WERI-Rb-1 (cell line): ENCODE measurements around the gene CCDC33.

Experiments
- DNase-seq: peaks from one replicate; pipeline ENCODE4 v3.0.0-alpha.2; 2020
- H3K27ac ChIP-seq: fragments of 250-450 bp; sonication (Bioruptor Pico); 2 replicates; pipeline ENCODE4 v1.5.1; 2020; ENCODE audit warnings: mild to moderate bottlenecking, moderate library complexity
- H3K27me3 ChIP-seq: fragments of 250-450 bp; sonication (Bioruptor Pico); 2 replicates; pipeline ENCODE4 v1.5.1; 2021; ENCODE audit warnings: mild to moderate bottlenecking, low read depth, moderate library complexity; ENCODE audit not compliant: insufficient read depth, severe bottlenecking
- H3K36me3 ChIP-seq: fragments of 250-450 bp; sonication (Bioruptor Pico); 2 replicates; pipeline ENCODE4 v1.5.1; 2020; ENCODE audit warnings: mild to moderate bottlenecking, moderate library complexity
- H3K4me3 ChIP-seq: 2 replicates; pipeline ENCODE4 v1.5.1; 2011; ENCODE audit warnings: low read depth, mild to moderate bottlenecking, control low read depth, low read length
- H3K9me3 ChIP-seq: fragments of 250-450 bp; sonication (Bioruptor Pico); 2 replicates; pipeline ENCODE4 v1.5.1; 2021; ENCODE audit warnings: mild to moderate bottlenecking, moderate library complexity; ENCODE audit not compliant: severe bottlenecking
- TF ChIP-seq, protein P1 (sequence below): IDR thresholded peaks from 2 replicates; pipeline ENCODE4 v1.5.1; 2011; ENCODE audit warnings: low read depth, mild to moderate bottlenecking, control low read depth, inconsistent platforms, low read length

CCDC33 gene

DNA sequence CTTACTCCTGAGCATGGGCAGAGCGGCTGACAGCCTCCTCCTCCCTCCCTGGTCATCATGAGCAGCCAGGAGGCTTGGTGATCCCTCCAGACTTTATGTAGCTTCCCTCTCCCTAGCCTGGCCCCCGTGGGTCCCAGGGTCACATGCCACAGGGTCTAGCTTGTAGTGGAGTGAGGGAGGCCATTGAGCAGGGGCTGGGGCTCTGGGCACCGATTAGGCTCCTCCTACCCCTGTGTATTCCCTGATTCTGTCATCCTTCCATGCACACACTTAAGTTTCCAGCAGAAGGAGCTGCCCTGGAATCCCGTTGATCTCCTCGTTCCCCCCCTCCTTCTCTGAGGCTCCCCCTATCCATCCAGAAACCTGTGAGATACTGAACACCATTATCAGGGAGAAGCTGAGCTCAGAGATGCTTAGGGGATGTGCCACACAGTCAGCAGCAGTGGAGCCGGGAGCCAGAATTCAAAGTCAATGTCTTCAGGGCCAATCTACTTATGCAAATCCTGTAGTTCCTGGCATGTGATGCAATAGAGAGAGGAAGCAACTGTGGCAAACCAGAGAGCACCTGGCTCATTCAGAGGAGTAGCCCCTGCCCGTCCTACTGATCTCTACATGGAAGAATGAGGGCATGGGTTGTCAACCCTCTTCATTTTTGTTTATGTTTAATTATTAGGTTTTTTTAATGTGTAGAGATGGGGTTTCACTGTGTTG is 17.2 kb downstream of the CCDC33 start:
- no peaks in the 10 kb centered on the region for H3K9me3 ChIP-seq
- H3K36me3 ChIP-seq = no peaks in the 10 kb centered on the region
- no peaks in the 10 kb centered on the region for H3K27me3 ChIP-seq
- peak overlapping the region; percentile 46 for H3K27ac ChIP-seq
- DNase-seq = peak; percentile 38
- H3K4me3 ChIP-seq = no peak overlapping the region
- TF ChIP-seq, protein P1, sequence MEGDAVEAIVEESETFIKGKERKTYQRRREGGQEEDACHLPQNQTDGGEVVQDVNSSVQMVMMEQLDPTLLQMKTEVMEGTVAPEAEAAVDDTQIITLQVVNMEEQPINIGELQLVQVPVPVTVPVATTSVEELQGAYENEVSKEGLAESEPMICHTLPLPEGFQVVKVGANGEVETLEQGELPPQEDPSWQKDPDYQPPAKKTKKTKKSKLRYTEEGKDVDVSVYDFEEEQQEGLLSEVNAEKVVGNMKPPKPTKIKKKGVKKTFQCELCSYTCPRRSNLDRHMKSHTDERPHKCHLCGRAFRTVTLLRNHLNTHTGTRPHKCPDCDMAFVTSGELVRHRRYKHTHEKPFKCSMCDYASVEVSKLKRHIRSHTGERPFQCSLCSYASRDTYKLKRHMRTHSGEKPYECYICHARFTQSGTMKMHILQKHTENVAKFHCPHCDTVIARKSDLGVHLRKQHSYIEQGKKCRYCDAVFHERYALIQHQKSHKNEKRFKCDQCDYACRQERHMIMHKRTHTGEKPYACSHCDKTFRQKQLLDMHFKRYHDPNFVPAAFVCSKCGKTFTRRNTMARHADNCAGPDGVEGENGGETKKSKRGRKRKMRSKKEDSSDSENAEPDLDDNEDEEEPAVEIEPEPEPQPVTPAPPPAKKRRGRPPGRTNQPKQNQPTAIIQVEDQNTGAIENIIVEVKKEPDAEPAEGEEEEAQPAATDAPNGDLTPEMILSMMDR = no peak

DNA sequence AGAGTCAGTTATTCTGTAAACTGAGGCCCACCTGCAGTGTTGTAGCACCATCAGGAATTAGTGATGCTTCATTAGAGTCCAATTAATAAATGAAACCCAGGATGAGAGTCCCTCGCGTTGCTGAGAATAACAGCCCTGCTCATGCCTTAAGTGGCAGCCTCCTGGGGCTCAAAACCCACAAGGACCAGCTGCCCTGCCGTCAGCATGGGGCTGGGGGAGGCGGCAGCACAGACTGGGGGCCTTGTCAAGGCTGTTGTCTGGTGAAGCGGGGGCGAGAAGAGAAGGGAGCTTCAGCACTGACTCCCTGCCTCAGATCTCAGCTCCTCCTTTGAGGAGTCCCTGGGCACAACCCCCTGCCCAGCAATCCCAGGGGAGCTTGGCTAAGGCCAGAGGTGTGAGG is 21.0 kb downstream of the CCDC33 start:
- H3K27me3 ChIP-seq = no peaks in the 10 kb centered on the region
- TF ChIP-seq, protein P1 = no peak
- no peak for DNase-seq

DNA sequence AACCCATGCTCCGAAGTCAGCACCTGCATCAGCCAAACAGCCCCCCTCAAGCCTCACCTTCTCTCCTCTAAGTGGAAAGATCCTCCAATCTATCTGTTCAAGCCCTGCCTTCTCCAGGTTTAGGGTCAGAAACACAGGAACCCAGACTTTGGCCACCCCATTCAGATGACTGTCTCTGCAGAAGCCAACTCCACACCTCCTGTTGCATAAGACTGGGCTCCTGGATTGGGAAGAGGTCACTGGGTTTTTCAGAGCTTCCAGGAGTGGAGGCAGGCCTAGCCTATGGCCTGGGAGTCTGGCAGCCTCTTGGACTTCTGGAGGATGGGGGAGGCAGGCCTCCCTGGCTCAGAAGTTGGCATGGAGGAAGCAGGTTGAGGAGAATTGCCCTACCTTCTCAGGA is 21.5 kb downstream of the CCDC33 start:
- TF ChIP-seq, protein P1 = no peak
- DNase-seq = no peak
- Histone ChIP-seq H3K36me3 (no peaks in the 10 kb centered on the region), H3K9me3 (no peaks in the 10 kb centered on the region), H3K4me3 (no peak overlapping the region), H3K27me3 (no peaks in the 10 kb centered on the region), H3K27ac (0 out of 2 replicates have a peak overlapping the region, but pooled peaks have one; percentile 8)

More for the DNA sequence above, 21.0 kb downstream of the CCDC33 start:
- no peaks in the 10 kb centered on the region for H3K9me3 ChIP-seq
- no peak overlapping the region for H3K4me3 ChIP-seq
- H3K36me3 ChIP-seq = no peaks in the 10 kb centered on the region
- 0 out of 2 replicates have a peak overlapping the region, but pooled peaks have one; percentile 8 for H3K27ac ChIP-seq

DNA sequence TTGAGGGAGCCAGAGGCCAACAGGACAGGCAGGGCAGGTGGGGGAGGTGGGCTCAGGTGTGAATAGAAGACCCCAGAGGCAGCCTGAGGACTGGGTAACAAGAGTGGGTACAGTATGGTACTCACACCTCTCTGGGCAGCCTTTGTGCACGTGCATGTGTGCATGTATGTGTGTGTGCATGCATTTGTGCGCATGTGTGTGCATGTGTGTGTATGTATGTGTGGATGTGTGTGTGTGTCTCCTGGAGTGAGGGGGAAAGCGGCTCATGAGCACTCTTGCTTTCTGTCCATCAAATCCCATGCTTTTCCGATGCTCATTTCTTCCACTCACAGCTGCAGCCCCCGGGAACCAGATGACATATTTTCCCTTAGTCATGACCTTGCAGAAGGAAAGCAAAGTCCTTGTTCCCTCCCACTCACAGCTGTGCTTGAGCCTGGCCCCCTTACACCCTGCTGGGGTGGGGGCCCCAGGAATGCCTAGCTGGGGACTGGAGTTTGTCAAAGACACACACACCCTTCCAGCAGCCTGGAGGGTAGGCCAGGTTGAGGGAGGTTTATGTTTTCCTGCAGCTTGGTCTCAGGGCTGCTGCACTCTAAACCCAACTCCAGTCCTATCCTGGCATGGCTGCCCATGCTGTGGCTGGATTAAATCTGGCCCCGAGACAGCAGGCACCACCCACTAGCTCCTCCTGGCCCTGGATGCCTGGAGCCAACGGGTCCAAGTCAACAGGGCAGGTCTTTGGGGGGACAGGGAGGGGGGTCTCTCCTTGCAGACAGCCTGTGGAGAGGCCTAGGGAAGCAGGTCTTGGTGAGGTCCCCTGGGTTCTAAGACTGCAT is 22.5 kb downstream of the CCDC33 start:
- DNase-seq = no peak
- H3K36me3 ChIP-seq = no peaks in the 10 kb centered on the region
- peak overlapping the region; percentile 10; the same call in 1 of the 2 replicates for H3K27ac ChIP-seq
- no peaks in the 10 kb centered on the region for H3K27me3 ChIP-seq
- TF ChIP-seq, protein P1 = no peak
- no peak overlapping the region for H3K4me3 ChIP-seq
- H3K9me3 ChIP-seq = no peaks in the 10 kb centered on the region

DNA sequence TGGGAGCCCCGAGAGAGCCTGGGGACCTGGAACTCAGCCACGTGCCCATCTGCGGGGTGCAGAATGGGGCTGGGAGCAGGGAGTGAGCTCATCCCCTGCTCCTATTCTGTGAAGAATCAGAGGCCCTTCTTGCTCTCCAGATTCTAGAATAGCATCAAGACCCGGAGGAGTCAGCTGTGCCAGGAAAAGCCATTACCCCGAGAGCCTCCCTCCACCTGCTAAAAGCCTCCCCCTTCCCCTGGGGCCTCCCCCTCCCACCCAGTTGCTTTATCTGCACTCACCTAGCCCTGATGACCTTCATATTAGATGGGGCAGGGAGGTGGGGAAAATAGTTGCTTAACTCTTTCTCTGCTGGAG is 23.1 kb downstream of the CCDC33 start:
- Histone ChIP-seq H3K36me3 (no peaks in the 10 kb centered on the region), H3K27ac (0 out of 2 replicates have a peak overlapping the region, but pooled peaks have one; percentile 10), H3K4me3 (no peak overlapping the region), H3K9me3 (no peaks in the 10 kb centered on the region), H3K27me3 (no peaks in the 10 kb centered on the region)
- no peak for DNase-seq
- TF ChIP-seq, protein P1 = no peak
